K562 (cell line): Measurements from ENCODE around the gene PRR36. TPM values are rescaled to one million over a fixed set of nuclear protein-coding genes. Genes with fewer than 3 reads are reported as not detected.

Experiments
- BHLHE40 ChIP-seq: IDR thresholded peaks from 2 replicates; pipeline ENCODE4 v1.6.1; 2011; ENCODE audit warnings: low read length, improper control_type of control experiment
- CBX5 ChIP-seq: IDR thresholded peaks from 2 replicates; pipeline ENCODE4 v1.6.1; 2014; ENCODE audit warnings: low read depth, borderline replicate concordance
- CHD1 ChIP-seq: fragments of 200-600 bp; sonication (generic); IDR thresholded peaks from one replicate; pipeline ENCODE4 v1.6.1; 2012; ENCODE audit warnings: mild to moderate bottlenecking, moderate library complexity, low read length, inconsistent platforms
- KLF13 ChIP-seq: fragments of 450-650 bp; IDR thresholded peaks from 2 replicates; pipeline ENCODE4 v1.6.1; 2016; ENCODE audit warnings: missing genetic modification characterization, low read depth, mild to moderate bottlenecking, missing compliant biosample characterization, moderate library complexity, borderline replicate concordance
- RNF2 ChIP-seq: sonication (generic); IDR thresholded peaks from 2 replicates; pipeline ENCODE4 v1.6.1; 2016
- THAP12 ChIP-seq: fragments of 250-450 bp; sonication (Bioruptor Pico); IDR thresholded peaks from 2 replicates; pipeline ENCODE4 v1.9.0; 2021; ENCODE audit warnings: mild to moderate bottlenecking, inconsistent platforms
- U2AF2 ChIP-seq: fragments of 200-400 bp; formaldehyde crosslinking; optimal IDR thresholded peaks from 2 replicates; pipeline ENCODE3; 2017; ENCODE audit warnings: low read depth, mild to moderate bottlenecking, low read length
- polyA plus RNA-seq, 8 experiments: library from polyadenylated mRNA; depleted of rRNA in 4 of 8; stranded (reverse) in 5 of 8; unstranded in 3 of 8; fragments of >200 nt; fragmentation: Nextera tagmentation in 2 of 8; fragmentation: Illumina TruSeq in 1 of 8; extraction: Ambion mirVana in 2 of 8; extraction: Trizol in 1 of 8; gene quantifications; 2 replicates each; pipeline versions ENCODE4 v1.2.1 to v1.2.3, GENCODE V29; 2011 to 2014; ENCODE audit warnings: inconsistent platforms in 1 of 8, missing spikeins in 1 of 8
- total RNA-seq, 7 experiments: library from RNA; depleted of rRNA in 6 of 7; stranded (reverse); fragments of >200 nt in 6 of 7; fragmentation: Illumina TruSeq in 2 of 7; extraction: Trizol in 2 of 7; gene quantifications; 2 replicates each; pipeline versions ENCODE4 v1.2.1 to v1.2.3, GENCODE V29; 2011 to 2021; ENCODE audit warnings: low replicate concordance in 1 of 7

The PRR36 gene
- total and polyA plus RNA-seq, 9 of the 15 experiments (the other 6 are each of a cell fraction or from before 2014, with no cell fraction given): 0.05 to 0.42 (median 0.06) TPM; not detected in 6

GRCh38 chr19:7903244-7904073, 29.3 kb upstream of the PRR36 start, which contains the start of gene MAP2K7 (continued):
- TF ChIP-seq THAP12 (peak; percentile 27; the same call in 1 of the 2 replicates), KLF13 (peak; percentile 49; the same call in 1 of the 2 replicates), CBX5 (0 out of 2 replicates have a peak, but pooled peaks have one; percentile 49), BHLHE40 (peak; percentile 83), U2AF2 (no peak), CHD1 (peak; percentile 70), RNF2 (peak; percentile 68)
- TF ChIP-seq, all 486 proteins: peak for 115
